Uterus (tissue), 4 donors: ENCODE data around the gene IRF2BP1. TPM values are rescaled to one million over a fixed set of nuclear protein-coding genes. Genes with fewer than 3 reads are reported as not detected.

Experiments
- DNase-seq, 2 donors: peaks; one replicate each; pipeline ENCODE4 v3.0.0-alpha.2; 2019 to 2020
- H3K27ac ChIP-seq, 2 donors: fragments of 200-600 bp; sonication (generic); 1 replicate in 1 of 2; 2 replicates in 1 of 2; pipeline ENCODE4 v1.5.1; 2016 to 2018
- H3K27me3 ChIP-seq, 2 donors: fragments of 200-600 bp; sonication (generic); one replicate each; pipeline ENCODE4 v1.5.1; 2018 to 2019; ENCODE audit warnings: control low read depth in 1 of 2
- H3K36me3 ChIP-seq, 2 donors: fragments of 200-600 bp; sonication (generic); one replicate each; pipeline ENCODE4 v1.5.1; 2019; ENCODE audit warnings: control low read depth in 1 of 2
- H3K4me1 ChIP-seq, 2 donors: fragments of 200-600 bp; sonication (generic); one replicate each; pipeline ENCODE4 v1.5.1; 2018 to 2019; ENCODE audit warnings: control low read depth in 1 of 2
- H3K4me3 ChIP-seq, 2 donors: fragments of 200-600 bp; sonication (generic); 1 replicate in 1 of 2; 2 replicates in 1 of 2; pipeline ENCODE4 v1.5.1; 2018 to 2019; ENCODE audit warnings: mild to moderate bottlenecking in 1 of 2
- H3K9me3 ChIP-seq, 2 donors: fragments of 200-600 bp; sonication (generic); one replicate each; pipeline ENCODE4 v1.5.1; 2019; ENCODE audit warnings: control low read depth in 1 of 2
- POLR2A ChIP-seq, 2 donors: fragments of 450-650 bp; IDR thresholded peaks; one replicate each; pipeline ENCODE4 v1.6.1; 2016; ENCODE audit warnings: antibody characterized with exemption in 2 of 2, mild to moderate bottlenecking in 1 of 2, moderate library complexity in 1 of 2
- intact Hi-C: fragments of 100-400 bp; cut with DNase I; formaldehyde crosslinking; loops from one replicate; pipeline ENCODE4 v1.15.1; 2023; ENCODE audit warnings: low total_unique reads
- total RNA-seq, 4 donors: library from RNA; depleted of rRNA in 3 of 4; stranded (reverse); fragments of >200 nt in 3 of 4; gene quantifications; one replicate each; pipeline versions ENCODE4 v1.1.0 to v1.2.4, GENCODE V29; 2014 to 2023
- TF ChIP-seq, protein P1 (sequence below), 4 experiments: fragments of 200-600 bp in 2 of 4; fragments of 450-650 bp in 2 of 4; sonication (generic) in 2 of 4; IDR thresholded peaks; one replicate each; pipeline ENCODE4 v1.5.1; 2016 to 2019; ENCODE audit warnings: antibody characterized with exemption in 4 of 4, mild to moderate bottlenecking in 2 of 4, moderate library complexity in 1 of 4
- donor health status: DM: yes; HTN: yes; CAD: no.

Gene IRF2BP1
- total RNA-seq, 4 donors from 2014 or later = 8.2 to 38.4 (median 23.3) TPM

DNA sequence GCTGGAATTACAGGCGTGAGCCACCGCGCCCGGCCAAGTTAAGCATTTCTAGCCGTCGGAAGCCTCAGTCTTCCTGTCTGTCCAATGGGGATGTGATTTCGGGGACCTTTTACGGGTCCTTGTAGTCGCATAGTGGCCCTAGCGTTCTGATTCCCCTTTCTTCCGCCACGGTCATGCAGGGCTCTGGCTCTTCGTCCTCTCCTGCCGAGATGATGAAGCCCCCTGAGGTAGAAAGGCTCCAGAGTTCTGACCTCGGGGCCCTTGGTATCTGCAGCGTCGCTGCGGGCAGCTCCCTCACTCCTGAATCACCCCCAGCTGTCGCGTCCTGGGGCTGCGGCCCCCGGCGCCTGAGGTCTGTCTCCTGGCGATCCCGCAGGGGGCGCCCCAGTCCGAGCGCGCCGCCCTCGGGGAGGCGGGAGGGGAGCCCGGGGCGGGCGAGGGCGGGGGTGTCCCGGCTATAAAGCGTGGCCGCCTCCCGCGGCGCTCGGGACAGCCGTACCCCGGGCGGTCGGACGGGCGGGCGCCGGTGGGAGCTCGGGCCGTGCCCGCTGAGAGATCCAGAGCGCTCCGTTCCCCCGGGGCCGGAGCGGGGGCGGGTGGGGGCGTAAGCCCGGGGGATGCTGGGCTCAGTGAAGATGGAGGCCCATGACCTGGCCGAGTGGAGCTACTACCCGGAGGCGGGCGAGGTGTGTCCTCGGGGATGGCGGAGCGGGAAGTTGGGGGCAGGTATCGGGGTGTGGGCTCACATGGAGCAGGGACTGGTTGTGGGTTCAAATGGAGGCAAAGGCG, 21.9 kb downstream of the IRF2BP1 start, which contains the start of gene FOXA3:
TSS of gene FOXA3 (plus strand) at position 487 of the 789 bp plus-strand sequence. CDS start at position 618, 131 bp downstream.
- H3K9me3 ChIP-seq = no peaks in the 10 kb centered on the region
- H3K27ac ChIP-seq = no peak within 1 kb of the TSS
- H3K4me3 ChIP-seq = peak within 1 kb of the TSS; percentile 29 to 99
- peaks cover 7 to 9% of the 10 kb centered on the region in 2 donors for H3K27me3 ChIP-seq
- peak in 1 of 2 donors; percentile 28 for DNase-seq
- H3K36me3 ChIP-seq = no peaks in the 10 kb centered on the region
- TF ChIP-seq, protein P1, sequence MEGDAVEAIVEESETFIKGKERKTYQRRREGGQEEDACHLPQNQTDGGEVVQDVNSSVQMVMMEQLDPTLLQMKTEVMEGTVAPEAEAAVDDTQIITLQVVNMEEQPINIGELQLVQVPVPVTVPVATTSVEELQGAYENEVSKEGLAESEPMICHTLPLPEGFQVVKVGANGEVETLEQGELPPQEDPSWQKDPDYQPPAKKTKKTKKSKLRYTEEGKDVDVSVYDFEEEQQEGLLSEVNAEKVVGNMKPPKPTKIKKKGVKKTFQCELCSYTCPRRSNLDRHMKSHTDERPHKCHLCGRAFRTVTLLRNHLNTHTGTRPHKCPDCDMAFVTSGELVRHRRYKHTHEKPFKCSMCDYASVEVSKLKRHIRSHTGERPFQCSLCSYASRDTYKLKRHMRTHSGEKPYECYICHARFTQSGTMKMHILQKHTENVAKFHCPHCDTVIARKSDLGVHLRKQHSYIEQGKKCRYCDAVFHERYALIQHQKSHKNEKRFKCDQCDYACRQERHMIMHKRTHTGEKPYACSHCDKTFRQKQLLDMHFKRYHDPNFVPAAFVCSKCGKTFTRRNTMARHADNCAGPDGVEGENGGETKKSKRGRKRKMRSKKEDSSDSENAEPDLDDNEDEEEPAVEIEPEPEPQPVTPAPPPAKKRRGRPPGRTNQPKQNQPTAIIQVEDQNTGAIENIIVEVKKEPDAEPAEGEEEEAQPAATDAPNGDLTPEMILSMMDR (IDR thresholded peaks at IDR 0.05) = peak; percentile 34 to 62 (median 44)
- TF ChIP-seq POLR2A (IDR thresholded peaks at IDR 0.05) = no peak
- intact Hi-C loops = no loop called here
- H3K4me1 ChIP-seq = peaks cover 0 to 11% of the 10 kb centered on the region in 2 donors

DNA sequence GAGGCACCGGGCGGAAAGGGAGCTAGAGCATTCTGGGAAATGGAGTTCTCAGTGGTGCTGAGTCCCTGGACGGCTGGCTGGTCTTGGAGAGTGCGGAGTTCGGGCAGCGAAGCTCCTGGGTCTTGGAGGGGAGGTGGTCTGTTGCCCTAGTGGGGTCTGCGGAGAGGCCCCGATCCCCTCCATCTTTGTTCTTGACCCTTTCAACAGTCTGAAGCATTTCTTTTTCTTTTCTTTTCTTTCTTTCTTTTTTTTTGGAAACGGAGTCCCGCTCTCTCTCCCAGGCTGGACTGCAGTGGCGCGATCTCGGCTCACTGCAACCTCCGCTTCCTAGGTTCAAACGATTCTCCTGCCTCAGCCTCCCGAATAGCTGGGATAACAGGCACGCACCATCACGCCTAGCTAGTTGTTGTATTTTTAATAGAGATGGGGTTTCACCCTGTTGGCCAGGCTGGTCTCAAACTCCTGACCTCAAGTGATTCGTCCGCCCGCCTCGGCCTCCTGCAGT, 22.6 kb downstream of the IRF2BP1 start:
- H3K4me1 ChIP-seq = peaks cover 0 to 11% of the 10 kb centered on the region in 2 donors
- no peak for DNase-seq
- H3K9me3 ChIP-seq = no peaks in the 10 kb centered on the region
- TF ChIP-seq, protein P1 (IDR thresholded peaks at IDR 0.05) = no peak
- TF ChIP-seq POLR2A (IDR thresholded peaks at IDR 0.05) = peak in 1 of 2 donors; percentile 1
- H3K36me3 ChIP-seq = no peaks in the 10 kb centered on the region
- intact Hi-C loops = no loop called here
- H3K27ac ChIP-seq = no peak overlapping the region
- peaks cover 7 to 9% of the 10 kb centered on the region in 2 donors for H3K27me3 ChIP-seq
- peak overlapping the region; percentile 29 to 99 for H3K4me3 ChIP-seq

DNA sequence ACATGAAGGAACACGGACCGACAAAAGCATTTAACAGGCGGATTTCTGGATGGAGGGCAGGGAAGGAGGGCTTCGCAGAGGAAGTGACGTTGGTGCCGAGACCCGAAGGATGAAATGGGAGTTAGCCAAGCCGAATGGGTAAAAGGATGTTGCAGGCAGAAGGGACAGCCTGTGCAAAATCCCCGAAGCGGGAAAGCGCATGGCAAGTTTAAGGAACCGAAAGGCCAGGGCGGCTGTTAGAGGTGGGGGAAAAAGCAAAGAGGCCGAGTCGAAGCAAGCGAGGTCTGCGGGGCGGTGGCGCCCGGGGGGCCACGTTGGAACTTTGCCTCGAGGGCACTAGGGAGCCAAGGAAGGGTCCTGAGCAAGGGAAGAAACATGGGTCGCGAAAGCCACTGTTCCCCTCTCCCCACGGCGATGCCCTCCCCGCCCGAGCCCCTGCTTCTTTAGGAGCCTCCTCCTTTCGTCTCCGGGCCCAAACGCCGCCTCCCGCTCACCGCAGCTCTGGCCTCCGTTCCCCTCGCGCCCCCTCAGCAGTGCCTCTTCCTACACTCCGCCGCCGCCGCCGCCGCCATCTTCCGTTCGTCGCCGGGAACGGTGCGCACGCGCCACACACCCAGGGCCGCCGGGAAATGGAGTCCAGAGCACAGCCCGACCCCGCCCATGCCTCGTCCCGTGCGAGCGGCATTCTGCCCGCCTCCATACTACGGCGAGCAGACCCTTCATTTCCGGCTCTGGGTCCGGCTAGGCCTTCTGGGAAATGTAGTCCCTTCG, 23.2 kb downstream of the IRF2BP1 start, which contains the start of gene SYMPK:
TSS of gene SYMPK (minus strand) at position 584 of the 771 bp plus-strand sequence. CDS start 8,652 bp downstream, outside the sequence.
- TF ChIP-seq, protein P1 (IDR thresholded peaks at IDR 0.05) = peak in 2 of 4 experiments; percentile 12 to 53
- peak; percentile 73 to 76 for TF ChIP-seq POLR2A (IDR thresholded peaks at IDR 0.05)
- Histone ChIP-seq H3K4me1 (peaks cover 0 to 11% of the 10 kb centered on the region in 2 donors), H3K9me3 (no peaks in the 10 kb centered on the region), H3K27ac (peak within 1 kb of the TSS; percentile 88), H3K36me3 (no peaks in the 10 kb centered on the region), H3K4me3 (peak within 1 kb of the TSS; percentile 68 to 99), H3K27me3 (peaks cover 7 to 9% of the 10 kb centered on the region in 2 donors)
- intact Hi-C loops = no loop called here
- peak; percentile 98 for DNase-seq

DNA sequence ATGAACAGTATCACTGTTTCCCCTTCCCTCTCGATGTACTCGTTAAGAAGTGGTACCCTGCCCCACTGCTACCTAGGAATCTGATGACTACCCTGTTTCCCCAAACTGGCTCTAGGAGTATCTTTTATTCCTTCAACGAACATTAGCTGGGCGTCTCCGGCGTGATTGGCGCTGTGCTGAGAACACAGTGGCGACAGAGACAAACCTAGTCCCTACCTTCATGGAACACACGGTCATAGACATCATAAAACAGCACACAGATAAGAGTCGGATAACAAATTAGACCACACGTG, 23.7 kb downstream of the IRF2BP1 start:
- Histone ChIP-seq H3K27me3 (peaks cover 7 to 9% of the 10 kb centered on the region in 2 donors), H3K4me1 (peaks cover 0 to 11% of the 10 kb centered on the region in 2 donors), H3K27ac (peak overlapping the region; percentile 88), H3K36me3 (no peaks in the 10 kb centered on the region), H3K4me3 (peak overlapping the region; percentile 68 to 99), H3K9me3 (no peaks in the 10 kb centered on the region)
- no peak for DNase-seq
- intact Hi-C loops = no loop called here
- TF ChIP-seq, protein P1 (IDR thresholded peaks at IDR 0.05) = no peak
- no peak for TF ChIP-seq POLR2A (IDR thresholded peaks at IDR 0.05)
